Glutamatergic neuron (in vitro differentiated cells): ENCODE data around the gene FBLL1. TPM values are rescaled to one million over a fixed set of nuclear protein-coding genes. Genes with fewer than 3 reads are reported as not detected.
A peak's percentile ranks its signal among the peaks of the same experiment; 100 is the strongest.
"Not testable (repeated sequence)": the region's sequence is repeated elsewhere in the genome, so short reads cannot be mapped to it uniquely, and the experiment has no call there.

Source experiments
- DNase-seq: peaks from one replicate; pipeline ENCODE4 v3.0.0; 2022
- H3K27ac Mint-ChIP-seq: one replicate; pipeline ENCODE4 v1.8.0; 2020; ENCODE audit warnings: mild to moderate bottlenecking, mixed read lengths, inconsistent platforms; ENCODE audit not compliant: unreplicated experiment
- H3K27me3 Mint-ChIP-seq: one replicate; pipeline ENCODE4 v1.8.0; 2020; ENCODE audit warnings: mild to moderate bottlenecking, moderate library complexity, mixed read lengths, inconsistent platforms; ENCODE audit not compliant: unreplicated experiment
- H3K36me3 Mint-ChIP-seq: one replicate; pipeline ENCODE4 v1.8.0; 2020; ENCODE audit warnings: mild to moderate bottlenecking, mixed read lengths, inconsistent platforms; ENCODE audit not compliant: unreplicated experiment
- H3K4me1 Mint-ChIP-seq: one replicate; pipeline ENCODE4 v1.8.0; 2020; ENCODE audit warnings: mild to moderate bottlenecking, low read depth, mixed read lengths, inconsistent platforms; ENCODE audit not compliant: unreplicated experiment
- H3K4me3 Mint-ChIP-seq: one replicate; pipeline ENCODE4 v1.8.0; 2020; ENCODE audit warnings: mild to moderate bottlenecking, mixed read lengths, inconsistent platforms; ENCODE audit not compliant: unreplicated experiment
- H3K9me3 Mint-ChIP-seq: one replicate; pipeline ENCODE4 v1.8.0; 2020; ENCODE audit warnings: mild to moderate bottlenecking, moderate library complexity, mixed read lengths, inconsistent platforms; ENCODE audit not compliant: unreplicated experiment
- total RNA-seq: library from RNA; stranded (reverse); fragmentation: NEBNext Ultra II Directional; extraction: Animal tissue kit (Norgen Biotek cat#: 25700); gene quantifications from one replicate; pipeline ENCODE4 v1.2.1, GENCODE V29; 2021; ENCODE audit not compliant: unreplicated experiment
- TF ChIP-seq, protein P1 (sequence below): fragments of 200-600 bp; sonication (generic); IDR thresholded peaks from one replicate; pipeline ENCODE4 v1.5.0; 2021; ENCODE audit not compliant: partially characterized antibody, unreplicated experiment

Gene FBLL1
- total RNA-seq, 1 donor from 2014 or later = 66.2 TPM

DNA sequence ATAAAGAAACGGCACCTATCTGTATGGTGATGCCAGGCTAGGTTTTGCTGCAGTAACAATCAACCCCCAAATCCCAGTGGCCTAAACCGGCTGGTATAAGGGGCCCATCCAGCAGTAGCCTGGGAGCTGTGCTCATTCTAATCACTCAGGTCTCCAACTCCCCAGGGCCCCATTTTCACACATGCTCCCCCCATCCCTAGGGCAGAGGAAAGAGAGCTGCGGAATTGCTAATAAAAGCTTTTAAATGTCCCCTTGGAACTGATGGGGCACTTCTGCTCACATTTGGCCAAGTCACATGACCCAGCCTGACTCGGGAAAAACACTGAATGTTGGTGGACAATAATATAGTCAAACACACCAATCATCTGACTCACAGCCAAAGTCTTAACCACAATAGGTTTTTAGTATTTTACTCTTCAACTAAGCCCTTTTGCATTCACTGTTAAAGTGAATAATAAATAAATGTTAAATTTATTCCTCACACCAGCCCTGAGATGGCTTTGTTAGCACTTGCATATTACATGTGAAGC lies 1.6 kb downstream of the FBLL1 start:
- Mint-ChIP-seq H3K27ac (peak overlapping the region; percentile 90), H3K27me3 (peaks cover 9% of the 10 kb centered on the region), H3K4me3 (peak overlapping the region; percentile 87), H3K4me1 (peaks cover 37% of the 10 kb centered on the region), H3K9me3 (peaks cover 16% of the 10 kb centered on the region), H3K36me3 (no peaks in the 10 kb centered on the region)
- DNase-seq = peak; percentile 81
- TF ChIP-seq, protein P1, sequence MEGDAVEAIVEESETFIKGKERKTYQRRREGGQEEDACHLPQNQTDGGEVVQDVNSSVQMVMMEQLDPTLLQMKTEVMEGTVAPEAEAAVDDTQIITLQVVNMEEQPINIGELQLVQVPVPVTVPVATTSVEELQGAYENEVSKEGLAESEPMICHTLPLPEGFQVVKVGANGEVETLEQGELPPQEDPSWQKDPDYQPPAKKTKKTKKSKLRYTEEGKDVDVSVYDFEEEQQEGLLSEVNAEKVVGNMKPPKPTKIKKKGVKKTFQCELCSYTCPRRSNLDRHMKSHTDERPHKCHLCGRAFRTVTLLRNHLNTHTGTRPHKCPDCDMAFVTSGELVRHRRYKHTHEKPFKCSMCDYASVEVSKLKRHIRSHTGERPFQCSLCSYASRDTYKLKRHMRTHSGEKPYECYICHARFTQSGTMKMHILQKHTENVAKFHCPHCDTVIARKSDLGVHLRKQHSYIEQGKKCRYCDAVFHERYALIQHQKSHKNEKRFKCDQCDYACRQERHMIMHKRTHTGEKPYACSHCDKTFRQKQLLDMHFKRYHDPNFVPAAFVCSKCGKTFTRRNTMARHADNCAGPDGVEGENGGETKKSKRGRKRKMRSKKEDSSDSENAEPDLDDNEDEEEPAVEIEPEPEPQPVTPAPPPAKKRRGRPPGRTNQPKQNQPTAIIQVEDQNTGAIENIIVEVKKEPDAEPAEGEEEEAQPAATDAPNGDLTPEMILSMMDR = no peak

- no peak for DNase-seq
- H3K4me1 Mint-ChIP-seq = peaks cover 38% of the 10 kb centered on the region
Measured at GRCh38 chr5:168531191-168531590, 2.1 kb downstream of the FBLL1 start.

GRCh38 chr5:168531987-168532864 lies 3.1 kb downstream of the FBLL1 start:
- Mint-ChIP-seq H3K9me3 (peaks cover 18% of the 10 kb centered on the region), H3K27ac (peak overlapping the region; percentile 90), H3K36me3 (no peaks in the 10 kb centered on the region), H3K4me3 (peak overlapping the region; percentile 82), H3K4me1 (peaks cover 38% of the 10 kb centered on the region), H3K27me3 (peaks cover 9% of the 10 kb centered on the region)
- TF ChIP-seq, protein P1 = no peak
- DNase-seq = peak; percentile 45

More at GRCh38 chr5:168531191-168531590, 2.1 kb downstream of the FBLL1 start:
- Mint-ChIP-seq H3K27me3 (peaks cover 9% of the 10 kb centered on the region), H3K4me3 (peak overlapping the region; percentile 87), H3K27ac (peak overlapping the region; percentile 90), H3K9me3 (peaks cover 16% of the 10 kb centered on the region), H3K36me3 (no peaks in the 10 kb centered on the region)
- TF ChIP-seq, protein P1 = no peak

- not testable (repeated sequence) for H3K27ac Mint-ChIP-seq, H3K36me3 Mint-ChIP-seq, H3K27me3 Mint-ChIP-seq, DNase-seq, H3K4me3 Mint-ChIP-seq
- peaks cover 34% of the 10 kb centered on the region for H3K4me1 Mint-ChIP-seq
- peaks cover 13% of the 10 kb centered on the region for H3K9me3 Mint-ChIP-seq
Measured at GRCh38 chr5:168534351-168534750, 5.2 kb downstream of the FBLL1 start.

DNA sequence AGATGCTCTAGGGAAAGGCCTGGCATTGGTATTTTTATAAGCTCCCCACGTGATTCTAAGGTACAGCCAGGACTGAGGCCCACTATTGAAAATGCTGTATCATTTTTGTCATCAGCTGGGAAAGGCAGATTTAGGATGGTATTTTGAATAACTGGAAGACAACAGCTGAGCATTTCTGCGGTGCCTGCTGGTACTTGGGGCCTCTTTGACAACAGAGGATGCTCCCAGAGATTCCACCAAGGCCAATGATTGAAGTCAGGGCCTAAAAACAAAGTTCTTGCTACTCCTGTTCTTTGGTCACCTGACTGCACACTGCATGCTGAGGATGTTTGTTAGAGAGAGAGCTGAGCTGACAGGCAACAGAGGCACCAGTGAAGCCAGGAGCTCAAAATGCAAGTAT lies 8.1 kb downstream of the FBLL1 start:
- Mint-ChIP-seq H3K4me3 (no peak overlapping the region), H3K36me3 (peaks cover 7% of the 10 kb centered on the region), H3K27me3 (peaks cover 5% of the 10 kb centered on the region), H3K4me1 (peaks cover 20% of the 10 kb centered on the region), H3K27ac (no peak overlapping the region), H3K9me3 (peaks cover 6% of the 10 kb centered on the region)
- DNase-seq = no peak
- TF ChIP-seq, protein P1 = no peak
